HG03342 (cell line): ENCODE measurements around the gene WDR46.
A peak's percentile ranks its signal among the peaks of the same experiment; 100 is the strongest.

Source experiments
- ATAC-seq: cut with Tn5 transposase; IDR thresholded peaks from one replicate; pipeline ENCODE4 v1.9.1; 2021; ENCODE audit warnings: mild to moderate bottlenecking, moderate library complexity; ENCODE audit not compliant: unreplicated experiment

WDR46 gene

DNA sequence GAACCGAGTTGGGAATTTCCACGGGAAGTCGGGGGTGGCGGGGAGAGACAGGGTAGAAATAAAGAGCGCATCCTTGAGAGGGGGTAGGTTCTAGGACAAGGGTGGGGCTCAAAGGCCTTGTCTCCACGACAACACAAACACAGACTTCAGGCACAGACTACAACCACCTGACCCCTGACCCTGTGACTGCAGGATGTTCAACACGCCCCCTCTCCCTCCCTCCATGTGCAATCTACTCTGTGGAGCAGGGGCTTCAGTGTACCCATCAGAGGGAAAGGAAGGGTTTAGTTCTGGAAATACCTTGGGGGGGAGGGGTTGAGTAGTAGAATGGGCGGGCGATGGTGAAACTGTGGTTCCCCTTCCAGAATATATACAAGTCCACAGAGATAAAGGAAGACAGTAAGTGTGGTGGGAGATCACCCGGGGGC, 25.5 kb upstream of the WDR46 start:
- ATAC-seq: no peak

DNA sequence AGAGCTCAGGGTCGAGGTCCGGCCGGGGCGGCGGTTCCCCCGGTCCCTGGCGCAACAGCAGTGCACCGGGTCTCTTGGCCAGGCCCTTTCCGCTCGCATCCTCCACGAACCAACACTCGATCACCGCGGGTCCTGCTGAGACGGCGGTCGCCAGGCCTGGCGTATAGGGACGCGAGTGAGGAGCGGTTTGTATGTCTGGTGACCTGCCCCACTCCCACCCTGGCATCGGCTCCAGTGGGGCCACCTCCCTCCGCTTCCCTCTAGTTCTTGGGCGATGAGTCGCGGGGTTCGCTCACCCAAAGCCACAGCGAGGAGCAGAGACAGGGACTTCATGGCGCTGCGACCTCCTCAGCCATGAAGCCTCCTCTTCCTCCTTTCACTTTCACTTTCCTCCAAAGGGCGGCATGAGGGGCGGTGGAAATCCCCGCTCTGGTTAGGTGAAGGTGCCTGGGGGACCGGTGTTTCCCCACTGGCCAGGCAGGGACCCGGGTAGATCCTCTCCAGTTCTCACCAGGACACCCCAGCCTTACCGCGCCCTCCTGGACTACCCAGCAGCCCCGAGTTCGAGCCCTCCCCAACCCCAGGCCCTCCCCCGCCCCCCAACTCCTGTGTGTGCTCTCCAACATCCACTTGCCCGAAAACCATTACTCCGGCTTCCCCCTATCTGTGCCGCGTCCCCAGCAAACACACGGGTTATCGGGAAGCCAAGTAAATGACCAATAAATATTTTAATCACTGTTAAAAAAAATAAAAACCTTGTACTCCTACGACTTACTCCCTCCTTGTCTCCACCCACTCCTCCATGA, 24.9 kb upstream of the WDR46 start, which contains the start of gene TAPBP:
Gene TAPBP (minus strand): TSS at position 370 of the 806 bp plus-strand sequence. CDS start 37 bp downstream, at position 333.
- peak; percentile 40 for ATAC-seq

GRCh38 chr6:33313105-33313708, 24.2 kb upstream of the WDR46 start:
- ATAC-seq: peak; percentile 1

DNA sequence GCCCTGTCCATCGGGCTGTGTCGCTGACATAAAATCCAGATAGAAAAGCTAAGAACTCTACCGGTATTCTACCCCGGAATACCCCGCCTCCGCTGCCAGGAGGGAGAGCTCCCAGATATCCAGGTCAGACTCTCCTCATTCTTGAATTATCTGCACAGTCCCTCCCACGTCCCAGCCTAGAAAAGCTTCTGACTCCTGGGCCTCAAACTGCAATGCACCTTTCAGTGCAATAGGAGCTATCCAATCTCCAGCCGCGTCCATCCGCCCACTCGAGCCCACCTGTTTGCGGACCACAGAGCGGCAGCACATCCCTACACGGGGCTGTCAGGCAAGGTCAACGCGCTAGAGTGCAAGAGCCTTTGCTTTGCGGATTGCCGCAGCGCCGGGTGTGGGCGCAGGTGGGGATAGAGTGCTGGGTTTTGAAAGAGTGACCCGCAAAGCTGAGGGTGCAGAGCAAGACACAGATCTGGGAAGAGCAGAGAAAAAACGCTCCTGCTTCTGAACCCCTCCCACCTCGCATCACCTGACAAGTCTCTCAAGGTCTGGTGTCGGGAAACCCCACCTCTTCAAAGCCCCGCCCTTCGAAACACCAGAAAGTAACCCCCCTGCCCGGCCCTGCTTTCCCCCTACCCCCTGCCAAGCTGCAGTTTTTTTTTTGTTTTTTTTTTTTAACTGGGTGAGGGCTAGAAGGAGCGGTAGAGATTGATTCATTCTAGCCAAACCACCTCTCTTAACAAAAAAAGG, 23.5 kb upstream of the WDR46 start:
- no peak for ATAC-seq

DNA sequence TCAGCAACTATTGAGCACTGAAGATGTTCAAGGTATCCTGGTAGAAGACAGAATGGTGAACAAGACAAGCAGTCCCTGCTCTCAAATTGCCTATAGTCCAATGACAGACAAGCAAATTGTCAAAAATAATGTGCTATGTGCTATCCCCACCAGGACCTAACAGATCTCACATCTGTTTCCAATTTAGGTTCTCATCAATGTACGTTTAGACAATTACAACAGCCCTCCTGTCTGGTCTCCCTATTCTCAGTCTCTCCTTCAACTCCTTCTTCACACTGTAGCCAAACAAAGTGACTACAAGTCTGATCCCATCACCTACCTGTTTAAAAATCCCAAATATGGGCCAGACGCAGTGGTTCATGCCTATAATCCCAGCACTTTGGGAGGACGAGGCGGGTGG, 17.3 kb upstream of the WDR46 start:
- ATAC-seq: no peak

GRCh38 chr6:33305052-33305451, 16.0 kb upstream of the WDR46 start:
- no peak for ATAC-seq

DNA sequence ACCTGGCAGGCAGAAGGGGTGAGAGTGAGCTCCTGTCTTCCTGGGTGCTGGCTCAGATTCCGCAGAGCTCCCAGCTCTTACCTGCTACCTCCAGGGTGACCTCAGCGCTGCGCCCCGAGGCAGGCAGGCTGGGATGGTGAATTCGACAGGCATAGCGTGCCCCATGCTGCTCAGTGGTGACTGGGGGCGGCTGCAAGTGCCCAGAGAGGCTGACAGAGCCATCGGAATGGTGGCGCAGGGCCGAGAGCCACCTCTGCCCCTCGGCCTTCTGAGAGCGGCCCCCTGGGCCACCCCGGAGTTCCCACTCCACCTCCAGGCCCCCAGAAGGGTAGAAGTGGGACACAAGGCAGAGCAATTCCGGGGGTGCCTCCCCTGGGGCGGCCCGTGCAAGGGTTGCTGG, 15.2 kb upstream of the WDR46 start:
- no peak for ATAC-seq

DNA sequence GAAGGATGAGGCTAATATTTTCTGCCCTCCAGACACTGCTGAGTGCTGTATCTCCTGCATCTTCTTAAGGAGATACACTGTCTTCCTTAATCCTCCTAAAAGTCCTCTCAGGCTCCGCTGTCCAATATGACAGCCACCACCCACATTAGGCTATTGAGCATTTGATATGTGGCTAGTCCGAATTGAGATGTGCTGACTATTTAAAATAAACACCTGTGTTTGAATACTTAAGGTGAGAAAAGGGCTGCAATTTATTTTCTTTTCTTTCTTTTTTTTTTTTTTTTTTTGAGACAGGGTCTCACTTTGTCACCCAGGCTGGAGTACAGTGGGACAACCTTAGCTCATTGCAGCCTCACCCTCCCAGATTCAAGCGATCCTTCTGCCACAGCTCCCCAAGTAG, 12.8 kb upstream of the WDR46 start:
- ATAC-seq: no peak

- peak; percentile 71 for ATAC-seq
Measured at GRCh38 chr6:33299237-33299944, 10.4 kb upstream of the WDR46 start.

- peak; percentile 13 for ATAC-seq
Measured at GRCh38 chr6:33298773-33299236, 9.8 kb upstream of the WDR46 start, which contains the start of gene RGL2. TSS of gene RGL2 (minus strand) at chr6:33298942. CDS start at chr6:33298610, 332 bp downstream.

- peak; percentile 29 for ATAC-seq
Measured at GRCh38 chr6:33297956-33298772, 9.1 kb upstream of the WDR46 start.

- ATAC-seq: no peak
Measured at GRCh38 chr6:33297406-33297955, 8.4 kb upstream of the WDR46 start.

DNA sequence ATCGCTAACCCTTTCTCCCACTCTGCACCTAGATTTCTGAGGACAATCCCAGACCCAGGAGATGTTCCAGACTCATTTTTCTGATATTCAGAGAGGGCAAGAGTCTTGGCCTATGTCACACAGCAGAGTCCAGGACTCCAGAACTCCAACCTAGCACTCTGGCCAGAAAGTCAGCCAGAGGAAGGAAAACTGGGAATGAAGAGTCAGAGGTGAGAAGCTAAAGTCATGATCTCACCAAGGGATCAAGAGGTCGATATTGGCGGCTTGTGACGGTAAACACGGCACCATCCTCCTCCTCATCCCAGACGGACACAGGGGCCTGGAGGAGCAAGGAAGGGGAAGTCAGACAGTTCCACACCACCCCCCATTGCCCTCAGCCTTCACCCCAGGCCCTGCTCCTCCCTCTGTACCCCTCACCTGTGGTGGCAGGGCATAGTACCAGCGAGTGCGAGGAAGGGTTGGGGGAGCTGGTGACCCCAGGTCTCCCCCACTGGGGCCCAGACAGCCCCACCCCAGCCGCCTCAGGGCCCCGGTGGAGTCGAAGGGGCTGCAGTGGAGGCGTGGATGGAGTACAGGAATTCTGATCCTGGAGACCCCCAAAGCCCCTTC, 7.9 kb upstream of the WDR46 start:
- ATAC-seq: no peak

DNA sequence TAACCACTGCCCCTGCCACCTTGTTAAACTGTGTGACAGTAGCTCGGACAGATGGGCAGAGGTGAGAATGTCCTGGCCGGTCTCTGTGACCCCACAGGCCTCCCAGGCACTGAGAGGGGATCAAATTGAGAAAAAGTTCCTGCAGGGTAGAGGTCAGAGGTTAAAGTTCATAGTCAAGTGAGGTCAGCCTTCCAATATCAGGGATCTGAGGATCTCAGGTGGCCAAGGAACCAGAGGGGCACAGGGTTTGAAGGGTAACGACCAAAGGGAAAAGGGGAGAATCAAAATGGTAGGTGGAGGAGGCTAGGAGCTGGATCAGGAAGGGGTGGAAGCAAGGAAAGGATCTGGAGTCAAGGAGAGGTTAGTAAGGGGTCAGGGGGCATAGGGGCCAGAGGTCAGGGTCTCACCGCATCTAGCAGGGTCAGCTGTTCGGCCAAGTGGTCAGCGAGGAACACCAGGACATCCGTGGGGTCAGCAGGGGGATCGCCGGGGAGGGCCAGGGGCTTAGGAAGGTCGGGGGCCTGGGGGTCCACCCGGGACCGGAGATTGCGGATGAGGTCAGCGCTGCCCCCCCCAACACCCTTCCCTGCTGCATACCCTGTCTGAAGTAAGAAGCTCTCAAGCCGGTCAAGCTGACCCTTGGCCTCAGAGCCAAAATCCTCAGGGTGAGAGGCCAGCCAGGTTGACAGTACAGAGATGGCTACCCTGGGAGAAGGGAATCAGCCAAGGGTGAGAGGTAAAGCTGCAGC, 6.8 kb upstream of the WDR46 start:
- no peak for ATAC-seq

DNA sequence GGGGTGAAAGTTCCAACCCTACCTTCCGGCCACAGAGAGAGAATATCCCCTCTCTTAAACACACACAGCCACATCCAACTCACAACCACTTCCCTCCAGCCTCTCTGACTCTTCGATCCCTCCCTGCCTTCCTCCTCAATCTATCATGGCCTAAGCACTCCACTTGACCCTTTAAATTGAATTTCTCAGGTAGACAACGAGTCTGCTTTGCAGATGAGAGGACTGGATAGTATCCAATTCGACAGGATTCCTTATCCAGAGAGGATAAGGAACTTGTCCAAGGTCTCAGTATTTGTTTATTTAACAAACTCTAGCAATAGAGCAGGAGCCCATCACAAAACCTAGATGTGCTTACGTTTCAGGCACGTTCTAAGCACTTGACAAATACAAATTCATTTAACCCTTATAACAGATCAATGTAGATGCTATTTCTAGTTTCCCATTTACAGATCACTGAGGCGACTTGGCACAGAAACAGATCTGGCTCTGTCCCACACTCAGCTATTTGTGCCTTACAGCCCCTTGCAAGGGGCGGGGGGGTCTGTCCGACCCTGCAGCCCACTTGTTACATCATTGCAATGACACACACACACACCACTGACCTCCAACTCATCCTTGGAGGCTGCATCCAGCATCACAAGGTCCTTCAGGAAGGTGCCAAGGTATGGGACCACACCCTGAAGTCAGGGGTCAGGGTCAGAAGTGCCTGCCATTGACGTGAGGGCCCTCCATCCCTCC, 5.2 kb upstream of the WDR46 start:
- no peak for ATAC-seq

- no peak for ATAC-seq
Measured at GRCh38 chr6:33292996-33293682, 4.1 kb upstream of the WDR46 start.

DNA sequence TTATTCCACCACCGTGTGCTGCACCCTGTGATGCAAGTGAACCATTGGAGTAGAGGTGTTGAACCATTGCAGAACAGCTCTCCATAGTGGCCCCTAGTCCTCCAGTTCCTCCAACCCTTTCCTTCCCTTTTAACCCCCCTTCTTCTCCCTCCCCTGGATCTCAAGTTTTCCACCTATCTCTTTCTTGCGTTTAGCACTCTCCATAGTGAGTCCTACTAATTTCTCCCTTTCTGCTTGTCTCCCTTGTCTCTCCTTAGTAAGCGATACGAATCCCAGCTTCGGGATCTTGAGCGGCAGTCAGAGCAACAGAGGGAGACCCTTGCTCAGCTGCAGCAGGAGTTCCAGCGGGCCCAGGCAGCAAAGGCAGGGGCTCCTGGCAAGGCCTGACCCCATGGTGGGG, 1.4 kb upstream of the WDR46 start:
- no peak for ATAC-seq
